Left lung (tissue), 10 donors: ENCODE results near the gene PPIA. TPM values are rescaled to one million over a fixed set of nuclear protein-coding genes. Genes with fewer than 3 reads are reported as not detected.

Experiments used
- ATAC-seq: fragments of 200-7000 bp; cut with Tn5 transposase; one replicate; pipeline ENCODE4 v1.9.1; 2020; ENCODE audit warnings: moderate library complexity
- DNase-seq, 4 donors: peaks; one replicate each; pipeline ENCODE4 v3.0.0-alpha.2; 2013 to 2020
- H3K27ac ChIP-seq, 2 donors: fragments of 200-600 bp; sonication (generic) in 1 of 2; one replicate each; pipeline versions ENCODE4 v1.5.0 to v1.8.0; 2020 to 2021
- H3K27me3 ChIP-seq, 2 donors: fragments of 200-600 bp; sonication (generic) in 1 of 2; one replicate each; pipeline versions ENCODE4 v1.5.0 to v1.8.0; 2020 to 2021
- H3K36me3 ChIP-seq, 2 donors: fragments of 200-600 bp; sonication (generic) in 1 of 2; one replicate each; pipeline versions ENCODE4 v1.5.0 to v1.8.0; 2020 to 2021
- H3K4me1 ChIP-seq, 2 donors: fragments of 200-600 bp; one replicate each; pipeline ENCODE4 v1.8.0; 2021
- H3K4me3 ChIP-seq, 2 donors: fragments of 200-600 bp; sonication (generic) in 1 of 2; one replicate each; pipeline versions ENCODE4 v1.5.0 to v1.8.0; 2020 to 2021; ENCODE audit warnings: mild to moderate bottlenecking in 1 of 2
- H3K9me3 ChIP-seq, 2 donors: fragments of 200-600 bp; sonication (generic) in 1 of 2; one replicate each; pipeline versions ENCODE4 v1.5.0 to v1.8.0; 2020 to 2021
- intact Hi-C, 2 donors: fragments of 100-400 bp; cut with DNase I; formaldehyde crosslinking; loops; one replicate each; pipeline versions ENCODE4 v1.11.2 to v1.14.2; 2022
- polyA plus RNA-seq, 6 donors: library from polyadenylated mRNA; unstranded; fragments of 120-200 nt; gene quantifications; one replicate each; pipeline ENCODE4 v1.2.1, GENCODE V29; 2013; ENCODE audit not compliant: insufficient read length in 6 of 6
- total RNA-seq, 2 donors: library from RNA; stranded (reverse); fragmentation: NEBNext Ultra II Directional; extraction: Animal tissue kit (Norgen Biotek cat#: 25700); gene quantifications; one replicate each; pipeline ENCODE4 v1.2.1, GENCODE V29; 2021
- TF ChIP-seq, protein P1 (sequence below), 2 donors: fragments of 200-600 bp; sonication (generic) in 1 of 2; IDR thresholded peaks; one replicate each; pipeline versions ENCODE4 v1.5.0 to v1.8.0; 2021; ENCODE audit warnings: antibody characterized with exemption in 2 of 2
- donor health status: DM: no; HTN: yes; CAD: no.
- donor health status: DM: no; HTN: no; CAD: no.

Gene PPIA
- total and polyA plus RNA-seq, 8 donors, result 1,038 to 1,630 (median 1,098) TPM

DNA sequence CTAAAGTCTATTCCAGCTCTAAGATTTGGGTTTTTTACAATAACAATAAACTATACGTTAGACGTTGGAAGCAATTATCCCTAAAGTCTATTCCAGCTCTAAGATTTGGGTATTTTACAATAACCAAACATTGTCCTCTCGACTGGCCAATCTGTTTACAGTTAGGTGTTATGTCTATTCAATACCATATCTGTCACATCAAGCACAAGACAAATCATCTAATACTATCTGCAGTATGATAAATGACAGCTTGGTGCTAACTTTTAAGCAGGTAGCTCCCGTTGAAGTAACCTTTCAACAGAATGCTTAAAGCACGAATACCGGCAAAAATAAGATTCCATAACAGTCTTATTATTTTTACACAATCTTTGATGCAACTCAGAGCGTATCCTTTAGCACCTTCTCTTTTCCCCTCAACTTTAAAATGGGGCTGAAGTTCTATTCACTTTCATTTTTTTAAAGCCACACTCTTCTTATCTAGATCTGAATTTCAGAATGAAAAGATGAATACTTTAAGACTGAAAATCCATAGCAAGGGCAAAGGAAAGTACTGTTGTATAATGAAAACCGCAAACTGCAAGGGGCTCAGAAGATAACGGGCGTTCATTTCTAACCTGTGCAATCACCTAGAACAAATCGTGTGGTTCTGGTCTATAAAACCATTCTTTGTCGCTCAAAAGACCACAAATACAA is 50.5 kb downstream of the PPIA start:
- intact Hi-C loops, result loop anchor here in 1 of 2 donors (10.0 kb wide), 1 partner anchor 262 kb away; the partner anchor contains the start of gene TMED4
- Histone ChIP-seq H3K27ac (peak overlapping the region; percentile 98 to 99), H3K4me1 (peaks cover 5 to 38% of the 10 kb centered on the region in 2 donors), H3K27me3 (no peaks in the 10 kb centered on the region), H3K4me3 (peak overlapping the region; percentile 46 to 69), H3K36me3 (no peaks in the 10 kb centered on the region), H3K9me3 (no peaks in the 10 kb centered on the region)
- TF ChIP-seq, protein P1, sequence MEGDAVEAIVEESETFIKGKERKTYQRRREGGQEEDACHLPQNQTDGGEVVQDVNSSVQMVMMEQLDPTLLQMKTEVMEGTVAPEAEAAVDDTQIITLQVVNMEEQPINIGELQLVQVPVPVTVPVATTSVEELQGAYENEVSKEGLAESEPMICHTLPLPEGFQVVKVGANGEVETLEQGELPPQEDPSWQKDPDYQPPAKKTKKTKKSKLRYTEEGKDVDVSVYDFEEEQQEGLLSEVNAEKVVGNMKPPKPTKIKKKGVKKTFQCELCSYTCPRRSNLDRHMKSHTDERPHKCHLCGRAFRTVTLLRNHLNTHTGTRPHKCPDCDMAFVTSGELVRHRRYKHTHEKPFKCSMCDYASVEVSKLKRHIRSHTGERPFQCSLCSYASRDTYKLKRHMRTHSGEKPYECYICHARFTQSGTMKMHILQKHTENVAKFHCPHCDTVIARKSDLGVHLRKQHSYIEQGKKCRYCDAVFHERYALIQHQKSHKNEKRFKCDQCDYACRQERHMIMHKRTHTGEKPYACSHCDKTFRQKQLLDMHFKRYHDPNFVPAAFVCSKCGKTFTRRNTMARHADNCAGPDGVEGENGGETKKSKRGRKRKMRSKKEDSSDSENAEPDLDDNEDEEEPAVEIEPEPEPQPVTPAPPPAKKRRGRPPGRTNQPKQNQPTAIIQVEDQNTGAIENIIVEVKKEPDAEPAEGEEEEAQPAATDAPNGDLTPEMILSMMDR (IDR thresholded peaks at IDR 0.05), result no peak
- ATAC-seq (no peak), DNase-seq (no peak)

DNA sequence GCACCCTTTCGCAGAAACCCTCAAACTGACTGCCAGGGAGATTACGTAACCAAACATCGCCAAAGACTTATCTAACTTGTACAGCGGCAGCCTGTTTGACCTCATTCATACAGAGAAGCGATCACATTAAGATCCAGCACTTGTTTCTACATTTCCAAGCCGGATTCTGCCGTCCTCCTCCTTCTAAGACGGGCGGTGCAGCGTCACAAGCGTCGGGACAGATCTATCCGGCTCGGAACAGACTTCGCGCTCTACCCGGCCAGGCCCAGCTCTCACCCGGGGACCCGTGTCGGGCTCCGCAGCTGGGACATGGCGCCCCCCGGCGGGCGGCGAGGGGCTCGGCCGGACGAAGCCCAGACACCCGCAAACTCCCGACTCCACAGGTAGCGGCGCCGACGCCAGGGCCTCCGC is 51.0 kb downstream of the PPIA start:
- peak overlapping the region; percentile 46 to 69 for H3K4me3 ChIP-seq
- no peaks in the 10 kb centered on the region for H3K36me3 ChIP-seq
- peaks cover 5 to 32% of the 10 kb centered on the region in 2 donors for H3K4me1 ChIP-seq
- H3K9me3 ChIP-seq, result no peaks in the 10 kb centered on the region
- H3K27me3 ChIP-seq, result no peaks in the 10 kb centered on the region
- ATAC-seq, result peak; percentile 80
- peak overlapping the region; percentile 98 to 99 for H3K27ac ChIP-seq
- TF ChIP-seq, protein P1 (IDR thresholded peaks at IDR 0.05), result peak; percentile 79 to 91
- intact Hi-C loops, result loop anchor here in 1 of 2 donors (10.0 kb wide), 1 partner anchor 263 kb away; the partner anchor contains the start of gene TMED4
- DNase-seq, result peak; percentile 90 to 95 (median 91)

DNA sequence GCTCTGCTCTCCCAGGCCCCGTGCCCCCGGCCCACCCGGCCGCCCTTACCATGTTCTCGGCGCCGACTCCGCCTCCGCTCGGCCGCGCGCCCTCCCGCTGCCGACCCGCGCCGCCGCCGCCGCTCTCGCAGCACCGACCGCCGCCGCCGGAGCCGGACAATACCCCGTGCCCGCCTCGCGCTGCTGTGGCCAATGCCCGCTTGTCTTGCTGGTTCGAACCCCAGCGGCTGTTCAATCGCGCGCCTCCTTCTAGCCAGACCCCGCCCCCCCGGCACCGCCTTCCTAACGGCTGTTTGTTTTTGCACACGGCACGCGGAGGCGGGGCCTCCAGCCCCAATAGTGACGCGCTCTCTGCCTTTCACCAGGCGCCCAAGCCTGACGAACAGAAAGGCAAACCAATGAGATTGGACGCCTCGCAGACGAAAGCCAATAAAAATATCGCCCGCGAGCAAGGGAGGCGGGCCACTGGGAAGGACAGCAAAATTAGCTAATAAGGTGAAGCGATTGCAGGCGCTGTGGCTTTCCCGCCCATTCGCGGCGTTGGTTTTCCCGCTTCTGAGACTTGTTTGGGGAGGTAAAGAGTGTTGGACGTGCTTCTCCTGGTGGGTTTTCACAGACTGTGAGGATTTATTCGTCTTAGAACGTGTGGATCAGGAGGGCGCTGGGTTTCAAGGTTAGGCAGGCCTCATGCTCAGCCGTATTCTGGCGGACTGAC is 51.6 kb downstream of the PPIA start, which contains the start of gene H2AZ2:
TSS of gene H2AZ2 (minus strand) at position 168 of the 715 bp plus-strand sequence. CDS start at position 52, 116 bp downstream.
- intact Hi-C loops, result loop anchor here in 1 of 2 donors (10.0 kb wide), 1 partner anchor 263 kb away; the partner anchor contains the start of gene TMED4

GRCh38 chr7:44849259-44849884 is 52.9 kb downstream of the PPIA start:
- Histone ChIP-seq H3K9me3 (no peaks in the 10 kb centered on the region), H3K36me3 (no peaks in the 10 kb centered on the region), H3K4me3 (peak overlapping the region in 1 of 2 donors; percentile 69), H3K4me1 (peaks cover 5 to 18% of the 10 kb centered on the region in 2 donors), H3K27me3 (no peaks in the 10 kb centered on the region), H3K27ac (peak overlapping the region; percentile 84 to 99)
- intact Hi-C loops, result loop anchor here in 1 of 2 donors (10.0 kb wide), 1 partner anchor 265 kb away; the partner anchor contains the start of gene TMED4
- TF ChIP-seq, protein P1 (IDR thresholded peaks at IDR 0.05), result no peak
- no peak for ATAC-seq
- peak in 1 of 4 donors; percentile 40 for DNase-seq

More for the DNA sequence above, 51.6 kb downstream of the PPIA start, which contains the start of gene H2AZ2:
- TF ChIP-seq, protein P1 (IDR thresholded peaks at IDR 0.05), result peak in 1 of 2 donors; percentile 15
- peak; percentile 99 to 100 (median 100) for DNase-seq
- Histone ChIP-seq H3K27ac (peak within 1 kb of the TSS; percentile 98 to 99), H3K9me3 (no peaks in the 10 kb centered on the region), H3K27me3 (no peaks in the 10 kb centered on the region), H3K4me3 (peak within 1 kb of the TSS; percentile 46 to 69), H3K4me1 (peaks cover 5 to 27% of the 10 kb centered on the region in 2 donors), H3K36me3 (no peaks in the 10 kb centered on the region)
- peak; percentile 94 for ATAC-seq
